Stimulated activated CD8-positive, alpha-beta memory T cell treated with anti-CD3 and anti-CD28 coated beads, Interleukin-12 subunit alpha, Interleukin-12 subunit beta, amount 100 ng/mL, for 24 hours (primary cell): Measurements from ENCODE around the gene UBE3C.
"Not testable (repeated sequence)": the region's sequence is repeated elsewhere in the genome, so short reads cannot be mapped to it uniquely, and the experiment has no call there.

Source experiments
- DNase-seq: peaks from one replicate; pipeline ENCODE4 v3.0.0-alpha.2; 2020; ENCODE audit errors: extremely low read depth

Gene UBE3C

DNA sequence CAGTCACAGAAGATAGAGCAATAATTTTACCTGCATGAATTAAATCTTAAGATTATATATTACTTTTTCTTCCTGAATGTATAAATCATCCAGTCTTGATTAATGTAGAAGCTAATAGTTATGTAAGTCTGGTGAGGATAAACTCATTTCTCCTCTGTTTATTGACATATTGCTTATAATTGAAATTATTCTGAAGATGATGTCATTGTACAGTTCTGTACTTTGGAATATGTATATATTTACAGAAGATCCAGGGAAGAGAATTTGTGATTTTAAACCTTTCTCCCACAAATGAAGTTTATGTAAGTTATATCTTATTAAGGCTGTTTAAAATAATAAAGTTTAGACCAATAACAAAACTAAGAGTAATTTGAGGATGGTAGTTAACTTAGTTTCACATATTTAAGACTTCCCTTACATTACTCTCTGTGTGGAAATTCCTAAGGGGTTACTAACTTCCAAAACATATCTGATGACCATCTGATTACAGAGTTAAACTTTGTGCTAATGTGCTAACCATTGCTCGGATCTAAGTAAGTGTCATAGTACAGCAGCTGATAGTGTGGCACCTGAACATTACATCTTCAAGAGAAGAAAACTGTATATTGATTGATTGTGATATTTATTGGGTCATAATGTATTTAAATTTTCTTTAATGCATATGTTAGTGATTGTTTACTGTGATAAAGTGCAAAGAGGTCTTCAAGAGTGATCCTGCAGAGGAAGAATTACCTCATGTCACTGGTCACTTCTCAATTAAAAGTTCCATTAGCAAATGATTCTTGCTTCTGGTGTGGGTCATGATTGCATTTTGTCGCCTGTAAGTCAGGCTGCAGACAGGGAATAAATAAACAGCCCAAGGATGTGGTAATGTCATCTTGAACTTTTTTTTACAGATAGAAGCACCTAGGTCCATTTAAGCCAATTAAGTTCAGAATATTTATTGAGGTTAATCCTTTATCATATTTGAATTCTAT is 96.9 kb downstream of the UBE3C start:
- DNase-seq = no peak

DNA sequence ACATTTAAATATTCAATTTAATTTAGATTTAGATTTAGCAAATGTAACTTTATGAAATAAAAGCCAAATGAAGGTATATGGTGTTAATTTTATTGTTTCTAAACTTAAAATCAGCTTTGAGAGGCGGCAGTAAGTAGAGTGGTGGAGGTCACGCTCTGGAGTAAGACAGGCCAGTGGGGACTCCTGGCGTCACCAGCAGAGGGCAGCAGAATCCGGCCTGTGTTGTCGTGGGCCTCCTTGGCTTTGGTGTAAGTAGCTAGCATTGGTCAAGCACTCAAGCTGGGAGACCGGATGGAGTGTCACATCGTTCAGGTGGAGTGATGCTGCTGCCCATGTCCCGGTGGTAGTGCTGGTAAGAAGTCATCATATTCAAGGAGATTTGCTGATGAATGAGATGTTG is 99.4 kb downstream of the UBE3C start:
- DNase-seq = no peak

DNA sequence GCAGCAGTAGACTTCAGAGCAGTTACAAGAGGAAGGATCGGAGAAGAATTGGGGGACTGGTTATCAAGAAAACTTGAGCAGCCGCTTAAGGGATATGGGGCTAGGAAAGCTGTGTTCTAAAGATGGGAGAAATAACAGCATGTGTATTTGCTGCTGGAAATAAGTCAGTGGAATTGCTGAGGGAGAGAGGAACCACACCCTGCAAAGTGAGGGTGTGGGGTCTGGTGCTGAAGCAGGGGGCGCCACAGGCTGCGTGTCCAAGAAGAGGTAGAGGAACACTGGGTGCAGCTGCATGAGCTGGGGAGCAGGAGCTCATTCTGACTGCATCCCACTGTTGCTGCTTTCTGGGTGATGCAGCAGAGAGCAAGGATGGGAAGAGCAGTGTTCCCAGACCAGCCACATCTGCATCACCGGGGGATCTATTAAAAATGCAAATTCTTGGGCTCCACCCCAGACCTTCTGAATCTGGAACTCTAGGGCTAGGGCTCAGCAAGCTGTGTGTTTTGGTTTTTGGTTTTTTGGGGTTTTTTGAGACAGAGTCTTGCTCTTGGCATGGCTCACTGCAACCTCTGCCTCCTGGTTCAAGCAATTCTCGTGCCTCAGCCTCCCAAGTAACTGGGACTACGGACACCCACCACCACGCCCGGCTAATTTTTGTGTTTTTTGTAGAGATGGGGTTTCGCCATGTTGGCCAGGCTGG is 101.0 kb downstream of the UBE3C start:
- no peak for DNase-seq

DNA sequence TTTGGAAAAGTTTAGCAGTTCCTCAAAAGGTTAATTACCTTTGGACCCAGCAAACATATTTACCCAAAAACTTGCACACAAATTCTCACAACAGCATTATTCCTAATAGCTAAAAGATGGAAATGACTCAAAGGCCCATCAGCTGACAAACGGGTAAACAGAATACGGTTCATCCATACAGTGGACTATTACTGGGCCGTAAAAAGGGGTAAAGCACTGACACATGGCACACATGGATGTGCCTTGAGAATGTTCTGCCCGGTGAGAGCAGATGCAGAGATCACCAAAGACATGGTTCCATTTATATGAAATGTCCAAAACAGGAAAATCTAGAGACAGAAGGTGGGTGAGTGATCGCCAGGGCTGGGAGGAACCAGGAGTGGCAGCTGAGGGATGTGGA is 102.9 kb downstream of the UBE3C start:
- DNase-seq = no peak

DNA sequence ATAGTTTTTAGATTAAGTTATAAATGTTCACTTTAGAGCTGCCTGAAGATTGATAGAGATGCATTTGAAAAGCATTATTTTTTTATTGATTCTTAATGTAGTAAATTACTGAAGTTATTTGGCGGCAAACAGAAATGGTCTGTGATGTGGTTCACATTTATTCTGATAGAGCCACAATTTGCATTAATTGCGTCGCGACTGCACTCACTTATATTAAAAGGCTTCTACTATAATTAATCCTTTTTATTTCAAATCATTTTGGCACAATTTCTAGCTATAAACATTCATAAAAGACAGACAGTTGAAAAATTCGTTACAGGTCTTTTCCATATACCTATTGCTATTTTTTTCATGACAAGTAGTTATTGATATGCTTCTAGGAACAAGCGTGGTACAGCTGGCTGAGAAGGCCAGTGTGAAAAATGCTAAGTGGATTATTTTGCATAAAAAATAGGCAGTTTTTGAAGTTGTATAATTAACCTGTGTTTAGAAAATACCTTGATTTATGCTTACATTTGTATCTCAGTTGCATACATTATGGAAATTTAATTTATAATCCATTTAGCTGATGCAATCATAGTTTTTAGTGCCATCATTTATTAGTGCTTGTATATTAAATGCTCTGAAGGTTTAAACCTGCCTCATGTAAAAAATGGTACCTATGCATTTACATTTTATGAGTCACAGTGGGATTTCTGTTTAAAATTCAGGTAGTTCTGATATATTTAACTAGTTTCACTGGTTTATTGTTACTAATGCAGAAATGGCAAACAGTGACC is 106.0 kb downstream of the UBE3C start:
- no peak for DNase-seq

DNA sequence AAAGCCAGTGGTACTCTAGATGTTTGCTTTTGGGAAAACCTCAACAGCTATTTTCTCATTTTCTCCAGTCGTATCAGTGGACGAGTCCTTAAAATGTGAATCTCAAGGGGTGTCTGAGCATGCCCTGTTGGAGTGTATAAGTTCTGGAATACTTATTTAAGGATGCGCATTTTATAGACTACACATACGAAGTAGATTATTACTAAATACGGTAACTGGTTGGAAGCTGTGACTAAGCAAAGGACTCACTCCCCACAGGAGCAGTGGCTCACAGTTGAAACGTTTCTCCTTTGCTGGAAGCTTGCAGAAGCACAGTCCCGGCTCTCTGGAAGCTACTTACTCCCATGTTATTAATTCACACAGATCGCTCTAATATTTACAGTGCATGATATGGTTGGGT is 107.3 kb downstream of the UBE3C start:
- DNase-seq = no peak

DNA sequence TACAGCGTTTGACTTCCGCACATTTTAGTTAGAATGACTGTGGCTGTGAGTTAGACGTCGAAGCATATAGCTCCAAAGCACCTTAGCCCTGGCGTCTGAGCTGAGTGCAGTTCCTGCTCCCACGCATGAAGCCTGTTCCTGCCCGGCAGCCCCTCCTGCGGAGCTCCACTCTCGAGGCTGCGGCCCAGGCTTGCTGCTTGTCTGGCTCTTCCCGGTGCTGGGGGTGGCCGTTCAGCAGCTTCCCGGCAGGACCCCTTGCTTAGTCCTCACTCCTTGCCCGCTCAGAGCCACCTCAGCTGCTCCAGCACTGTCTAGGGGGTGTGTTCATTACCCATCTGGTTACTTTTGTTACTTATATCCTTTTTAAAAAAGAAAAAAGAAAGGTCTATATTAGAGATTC is 109.9 kb downstream of the UBE3C start:
- DNase-seq = no peak

DNA sequence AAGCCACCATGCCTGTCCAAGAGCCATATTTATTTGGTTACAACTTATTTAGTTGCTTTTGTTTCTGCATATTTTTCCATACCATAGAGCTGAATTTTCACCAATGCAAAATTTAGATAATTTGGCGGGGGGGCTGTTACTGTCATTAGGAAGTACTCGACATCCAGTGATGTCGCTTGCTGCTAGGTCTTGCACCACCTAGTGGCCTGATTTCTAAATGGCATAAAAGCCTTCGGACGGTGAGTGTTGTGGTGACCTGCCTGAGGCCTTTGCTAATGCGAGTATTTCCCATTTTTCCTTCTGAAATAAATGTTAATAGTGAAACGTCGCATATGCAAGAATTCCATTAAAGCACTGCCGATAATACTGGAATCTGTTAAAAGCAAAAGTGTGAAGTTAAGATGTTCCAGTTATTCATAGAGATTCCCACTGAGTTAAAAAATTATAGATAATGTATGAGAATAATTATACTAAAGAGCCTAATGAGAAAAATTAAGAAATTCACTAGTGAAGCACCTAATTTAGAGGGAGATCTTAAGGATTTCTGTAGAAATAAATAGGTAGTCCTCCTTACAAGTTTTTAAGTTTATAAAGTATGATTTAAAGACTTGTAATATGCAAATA is 112.0 kb downstream of the UBE3C start:
- no peak for DNase-seq

DNA sequence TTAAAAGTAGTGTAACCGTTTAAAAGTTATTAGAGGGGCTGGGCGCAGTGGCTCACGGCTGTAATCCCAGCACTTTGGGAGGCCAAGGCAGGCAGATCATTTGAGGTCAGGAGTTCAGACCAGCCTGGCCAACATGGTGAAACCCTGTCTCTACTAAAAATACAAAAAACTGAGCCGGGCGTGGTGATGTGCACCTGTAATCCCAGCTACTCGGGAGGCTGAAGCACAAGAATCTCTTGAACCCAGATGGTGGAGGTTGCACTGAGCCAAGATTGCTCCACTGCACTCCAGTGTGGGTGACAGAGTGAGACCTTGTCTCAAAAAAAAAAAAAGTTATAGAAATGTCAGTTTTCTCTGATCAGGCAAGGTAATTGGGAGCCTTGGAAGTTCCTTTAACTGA is 113.1 kb downstream of the UBE3C start:
- not testable (repeated sequence) for DNase-seq

DNA sequence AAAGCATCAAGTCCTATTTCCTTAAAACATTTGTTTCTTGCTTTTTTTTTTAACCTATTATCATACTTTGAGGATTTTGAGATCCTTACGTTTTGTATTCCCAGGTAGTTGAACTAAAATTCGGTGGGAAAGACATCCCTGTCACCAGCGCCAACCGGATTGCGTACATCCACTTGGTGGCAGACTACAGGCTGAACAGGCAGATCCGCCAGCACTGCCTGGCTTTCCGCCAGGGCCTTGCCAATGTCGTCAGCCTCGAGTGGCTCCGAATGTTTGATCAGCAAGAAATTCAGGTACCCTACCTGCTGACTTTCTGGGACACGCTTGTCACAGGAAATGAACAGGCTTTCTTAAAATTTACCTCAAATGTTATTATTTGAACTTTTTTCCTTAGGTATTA is 115.1 kb downstream of the UBE3C start:
- DNase-seq = no peak

DNA sequence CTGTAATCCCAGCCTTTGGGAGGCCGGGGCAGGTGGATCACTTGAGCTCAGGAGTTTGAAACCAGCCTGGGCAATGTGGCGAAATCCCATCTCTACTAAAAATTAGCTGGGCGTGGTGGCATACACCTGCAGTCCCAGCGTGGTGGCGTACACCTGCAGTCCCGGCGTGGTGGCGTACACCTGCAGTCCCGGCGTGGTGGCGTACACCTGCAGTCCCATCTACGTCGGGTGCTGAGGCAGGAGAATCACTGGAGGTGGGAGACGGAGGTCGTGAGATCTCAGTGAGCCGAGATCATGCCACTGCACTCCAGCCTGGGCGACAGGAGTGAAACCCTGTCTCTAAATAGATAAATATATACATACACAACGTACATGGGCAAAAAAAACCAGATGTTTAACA is 116.1 kb downstream of the UBE3C start:
- DNase-seq = not testable (repeated sequence)

DNA sequence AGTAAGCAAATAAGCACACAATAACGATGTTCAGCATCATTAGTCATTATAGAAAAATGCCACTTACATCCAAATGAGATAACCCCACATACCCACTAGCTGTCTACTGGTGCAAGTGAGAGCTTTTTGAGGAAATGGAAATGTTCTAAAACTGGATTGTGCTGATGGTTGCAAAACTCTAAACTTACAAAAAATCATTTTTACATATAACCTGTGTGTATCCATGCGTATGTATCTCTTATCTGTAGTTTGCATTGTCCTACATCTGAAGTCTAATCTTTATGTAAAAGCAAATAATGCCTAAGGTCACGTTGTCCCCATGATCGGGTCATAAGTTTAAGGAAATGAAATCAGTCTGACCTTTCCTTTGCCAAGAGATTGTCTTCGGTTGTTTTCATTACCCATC is 116.5 kb downstream of the UBE3C start:
- DNase-seq = no peak

DNA sequence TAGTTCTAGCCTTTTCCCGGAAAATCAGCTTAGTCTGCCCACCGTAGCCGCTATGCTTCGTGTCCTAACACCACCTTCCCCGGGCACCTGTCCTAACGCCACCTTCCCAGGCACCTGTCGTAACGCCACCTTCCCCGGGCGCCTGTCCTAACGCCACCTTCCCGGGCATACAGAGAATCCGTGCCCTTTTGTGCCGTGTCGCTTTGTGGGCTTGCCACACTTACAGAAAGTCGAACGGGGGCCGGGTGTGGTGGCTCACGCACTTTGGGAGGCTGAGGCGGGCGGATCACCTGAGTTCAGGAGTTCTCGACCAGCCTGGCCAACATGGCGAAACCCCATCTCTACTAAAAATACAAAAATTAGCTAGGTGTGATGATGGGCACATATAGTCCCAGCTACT is 124.4 kb downstream of the UBE3C start:
- DNase-seq = no peak

DNA sequence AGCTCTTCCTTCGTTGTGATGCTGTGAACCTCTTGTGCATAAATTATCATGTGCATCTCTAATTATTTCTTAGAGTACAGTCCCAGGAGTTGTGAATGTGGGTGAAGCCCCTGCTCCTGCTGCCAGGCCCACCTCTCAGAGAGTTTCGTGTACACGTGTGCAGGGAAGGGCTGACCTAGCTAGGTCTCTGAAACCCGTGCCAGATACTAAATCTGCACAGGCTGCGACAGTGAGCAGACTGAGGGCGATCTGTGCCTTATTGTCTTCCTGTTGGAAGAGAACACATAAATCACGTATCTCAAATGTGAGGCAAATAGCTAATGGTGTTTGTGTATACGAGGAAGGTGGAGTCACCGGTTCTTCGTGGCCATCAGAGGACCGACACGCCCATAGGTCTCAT is 126.3 kb downstream of the UBE3C start:
- no peak for DNase-seq

DNA sequence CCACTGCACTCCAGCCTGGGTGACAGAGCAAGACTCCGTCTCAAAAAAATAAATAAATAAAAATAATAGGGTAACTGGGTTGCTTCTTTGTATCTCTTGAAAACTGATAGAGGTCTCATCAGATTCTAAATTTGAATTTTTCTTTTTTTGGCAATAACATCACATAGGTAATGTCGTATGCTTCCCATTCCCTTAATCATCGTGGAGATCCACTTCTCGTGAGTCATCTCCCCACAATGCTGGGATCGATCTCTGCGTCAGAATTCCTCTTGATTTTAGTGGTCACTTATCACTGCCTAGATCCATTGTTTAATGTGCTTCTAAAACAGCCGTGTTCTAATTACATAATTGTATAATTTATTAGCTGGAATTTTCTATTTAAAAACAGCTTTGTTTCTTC is 127.5 kb downstream of the UBE3C start:
- no peak for DNase-seq

DNA sequence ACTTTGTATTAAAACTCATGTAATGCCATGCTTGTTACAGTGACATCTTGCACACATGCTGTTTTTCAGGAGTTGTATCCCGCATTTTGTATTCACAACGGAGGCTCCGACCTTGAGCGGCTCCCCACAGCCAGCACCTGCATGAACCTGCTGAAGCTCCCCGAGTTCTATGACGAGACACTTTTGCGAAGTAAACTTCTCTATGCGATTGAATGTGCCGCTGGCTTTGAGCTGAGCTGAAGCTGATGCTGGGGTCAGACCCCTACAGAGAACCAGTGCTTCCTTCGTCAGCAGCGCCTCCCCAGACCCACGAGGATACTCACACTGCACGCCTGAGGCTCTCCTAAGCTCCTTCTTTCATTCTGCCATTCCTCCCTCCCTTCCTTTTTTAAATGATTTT is 128.8 kb downstream of the UBE3C start:
- no peak for DNase-seq

DNA sequence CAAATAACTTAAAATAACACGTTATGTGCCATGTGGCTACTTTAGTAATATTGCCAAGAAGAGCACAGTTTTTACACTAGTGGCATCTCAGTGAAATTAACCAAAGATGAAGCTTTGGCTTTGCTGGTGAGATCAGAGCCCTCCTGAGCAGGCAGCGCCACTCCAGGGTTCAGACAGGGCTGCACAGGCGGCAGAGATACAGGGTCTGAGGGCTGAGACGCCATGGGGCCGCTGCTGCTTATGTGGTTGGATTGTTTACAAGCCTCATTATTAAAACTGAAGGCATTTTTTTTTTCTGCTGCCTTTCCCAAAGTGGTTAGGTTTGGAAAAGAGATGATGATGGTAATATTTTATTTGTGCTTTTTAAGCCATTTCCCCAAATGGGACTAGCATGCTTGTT is 129.2 kb downstream of the UBE3C start:
- DNase-seq = no peak

DNA sequence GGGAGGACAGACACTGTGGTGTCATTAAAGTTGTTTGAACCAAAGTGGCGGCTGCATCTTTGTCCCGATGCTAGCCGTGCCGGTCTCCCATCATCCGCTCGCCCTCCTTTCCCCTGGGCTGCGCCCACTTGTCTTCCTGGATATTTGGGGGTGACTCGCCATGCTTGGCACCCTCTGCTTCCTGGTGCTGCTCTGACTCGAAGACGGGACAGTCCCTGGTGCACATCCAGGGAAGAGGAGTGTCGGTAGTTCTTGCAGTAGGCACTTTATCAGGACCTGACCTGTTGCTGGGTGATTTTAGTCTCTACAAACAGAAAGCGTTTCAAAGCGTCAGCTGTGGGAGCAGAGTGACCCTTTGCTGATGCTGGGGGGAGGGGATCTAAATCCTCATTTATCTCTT is 129.8 kb downstream of the UBE3C start:
- DNase-seq = no peak

DNA sequence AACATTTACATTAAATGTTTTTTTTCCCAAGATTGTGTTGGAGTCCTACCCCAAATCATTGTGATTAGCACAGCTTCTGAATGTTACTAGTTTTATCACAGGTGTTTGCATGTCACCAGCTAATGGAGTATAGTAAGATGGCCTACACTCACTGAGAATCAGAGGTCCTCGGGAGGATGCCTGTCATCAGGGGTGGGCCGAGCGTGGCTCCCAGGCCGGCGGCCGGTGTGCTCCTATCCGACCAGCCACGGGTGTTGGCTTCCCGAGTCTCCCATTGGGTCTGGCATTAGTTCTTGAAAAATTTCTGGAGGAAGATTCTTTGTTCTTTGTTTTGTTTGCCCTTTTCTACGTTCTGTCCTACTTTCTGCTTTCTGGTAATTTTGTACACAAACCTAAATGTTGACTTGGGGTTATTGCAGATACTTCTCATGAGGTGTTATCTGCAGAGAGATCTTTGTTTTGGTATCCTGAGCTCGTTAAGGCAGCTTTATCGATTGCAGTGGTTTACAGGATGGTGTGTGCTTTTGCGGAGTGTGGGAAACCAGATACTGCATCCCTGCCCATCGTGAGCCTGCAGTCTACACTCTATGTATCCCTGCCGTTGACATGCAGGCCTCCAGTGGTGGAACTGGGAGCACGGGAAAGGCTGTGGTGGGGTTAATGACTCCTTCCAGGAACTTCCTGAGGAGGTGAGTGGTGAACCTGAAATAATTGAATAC is 130.8 kb downstream of the UBE3C start:
- no peak for DNase-seq

DNA sequence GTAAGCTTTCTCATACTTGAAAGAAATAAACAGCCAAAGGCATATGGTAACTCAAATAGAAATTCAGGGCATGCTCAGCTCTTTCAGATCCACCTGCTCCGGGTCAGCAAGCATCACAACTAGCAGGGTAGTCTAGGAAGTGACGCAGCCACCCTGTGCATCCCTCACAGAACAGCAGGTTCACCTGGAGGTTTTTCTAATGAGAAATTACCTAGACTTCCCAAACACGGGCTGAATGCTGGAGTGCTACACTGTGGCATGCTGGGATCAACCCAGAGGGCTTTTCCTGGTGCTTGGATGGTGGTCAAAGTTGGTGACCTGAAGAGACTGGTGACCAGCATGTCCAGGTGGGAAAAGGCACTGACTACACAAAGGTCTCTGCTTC is 131.3 kb downstream of the UBE3C start:
- no peak for DNase-seq

DNA sequence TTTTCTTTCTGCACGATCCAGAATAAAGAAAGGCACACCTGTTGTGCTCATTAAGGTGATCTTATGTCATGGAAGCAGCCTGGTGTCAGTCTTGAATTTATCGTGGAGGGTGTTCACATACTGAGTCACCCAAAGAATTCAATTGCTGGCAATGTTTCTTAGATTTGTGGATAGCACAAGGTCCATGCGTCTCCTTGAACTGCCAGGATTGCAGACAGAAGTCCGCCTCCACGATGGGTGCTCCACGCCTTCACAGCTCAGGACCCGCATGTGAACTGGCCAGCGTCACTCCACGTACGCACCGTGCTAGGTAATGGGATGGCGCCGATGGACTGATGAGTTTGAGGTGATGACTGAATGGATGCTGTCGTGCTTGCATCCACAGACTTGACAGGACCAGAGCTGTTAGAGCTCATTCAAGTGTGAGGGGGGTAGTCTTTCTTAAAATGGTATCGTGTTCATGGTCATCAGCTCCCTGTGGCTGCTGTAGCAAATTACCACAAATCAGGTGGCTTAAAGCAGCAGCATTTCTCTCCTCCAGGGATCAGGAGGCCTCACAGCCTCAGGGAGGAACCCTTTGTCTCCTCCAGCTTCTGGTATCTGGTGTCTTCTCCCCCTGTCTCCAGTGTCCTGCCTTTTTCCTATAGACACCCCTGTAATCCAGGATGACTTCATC is 132.7 kb downstream of the UBE3C start:
- no peak for DNase-seq
